ENCODE measurements around the gene METAP2.

The METAP2 gene

DNA sequence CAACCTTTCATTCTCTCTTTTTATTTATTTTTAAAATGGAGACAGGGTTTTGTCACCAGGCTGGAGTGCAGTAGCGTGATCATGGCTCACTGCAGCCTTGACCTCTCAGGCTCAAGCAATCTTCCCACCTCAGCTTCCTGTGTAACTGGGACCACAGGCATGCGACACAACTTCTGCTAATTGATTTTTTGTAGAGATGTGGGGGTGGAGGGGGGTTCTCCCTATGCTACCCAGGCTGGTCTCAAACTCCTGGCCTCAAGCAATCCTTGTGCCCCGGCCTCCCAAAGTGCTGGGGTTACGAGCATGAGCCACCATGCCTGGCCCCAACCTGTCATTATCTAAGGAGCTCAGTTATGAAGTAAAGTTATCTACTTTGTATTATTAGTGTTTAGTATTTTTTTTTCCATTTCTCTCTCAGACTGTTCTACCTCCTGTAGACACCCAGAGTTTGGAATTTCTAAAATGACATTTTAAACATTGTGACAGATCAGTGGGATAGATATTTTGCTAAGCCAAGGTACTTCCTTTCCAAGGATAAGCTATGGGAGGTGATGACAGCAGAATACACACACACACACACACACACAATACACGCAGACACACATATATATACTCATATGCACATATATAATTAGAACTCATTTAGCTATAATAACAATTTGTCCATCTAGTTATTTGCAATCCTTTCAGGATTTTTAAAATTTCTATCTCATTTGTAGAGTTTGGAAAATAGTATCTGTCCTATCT is 79.4 kb downstream of the METAP2 start:
- no peak for DNase-seq

DNA sequence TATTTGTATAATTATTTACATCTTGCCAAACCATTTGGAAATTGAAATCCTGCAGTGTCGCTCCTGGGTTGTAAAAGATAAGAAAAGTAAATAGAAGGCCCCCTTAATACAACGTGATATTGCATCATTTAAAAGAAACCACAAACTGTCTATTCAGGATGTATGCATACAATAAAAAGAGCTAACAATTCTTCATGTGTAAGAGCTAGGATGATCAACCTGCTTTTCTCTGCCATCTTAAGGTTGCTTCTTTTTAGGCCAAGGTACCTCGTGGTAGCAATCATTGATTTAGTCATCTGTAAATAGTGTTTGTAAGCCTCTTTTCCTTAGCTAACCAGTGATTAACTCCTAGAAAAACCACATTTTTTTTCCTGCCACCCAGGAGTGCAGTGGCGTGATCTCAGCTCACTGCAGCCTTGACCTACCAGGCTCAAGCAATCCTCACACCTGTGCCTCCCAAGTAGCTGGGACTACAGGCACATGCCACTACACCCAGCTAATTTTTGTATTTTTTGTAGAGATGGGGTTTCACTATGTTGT is 80.7 kb downstream of the METAP2 start:
- no peak for DNase-seq

- DNase-seq = no peak
These were observed 83.7 kb downstream of the METAP2 start for GRCh38 chr12:95557625-95558024.
